Choroid plexus epithelial cell (primary cell): Measurements from ENCODE around the gene ITGA5.

Source experiments
- DNase-seq: peaks from one replicate; pipeline ENCODE4 v3.0.0-alpha.2; 2010; ENCODE audit warnings: low read depth
- H3K4me3 ChIP-seq: 2 replicates; pipeline ENCODE4 v1.5.1; 2011; ENCODE audit warnings: low read depth, mild to moderate bottlenecking, control low read depth, low read length, moderate library complexity
- TF ChIP-seq, protein P1 (sequence below): conservative IDR thresholded peaks from 2 replicates; pipeline ENCODE4 v1.5.1; 2011; ENCODE audit warnings: low read depth, mild to moderate bottlenecking, control low read depth, inconsistent platforms, low read length, moderate library complexity

Gene ITGA5

GRCh38 chr12:54417712-54418440 lies 1.2 kb downstream of the ITGA5 start:
- TF ChIP-seq, protein P1, sequence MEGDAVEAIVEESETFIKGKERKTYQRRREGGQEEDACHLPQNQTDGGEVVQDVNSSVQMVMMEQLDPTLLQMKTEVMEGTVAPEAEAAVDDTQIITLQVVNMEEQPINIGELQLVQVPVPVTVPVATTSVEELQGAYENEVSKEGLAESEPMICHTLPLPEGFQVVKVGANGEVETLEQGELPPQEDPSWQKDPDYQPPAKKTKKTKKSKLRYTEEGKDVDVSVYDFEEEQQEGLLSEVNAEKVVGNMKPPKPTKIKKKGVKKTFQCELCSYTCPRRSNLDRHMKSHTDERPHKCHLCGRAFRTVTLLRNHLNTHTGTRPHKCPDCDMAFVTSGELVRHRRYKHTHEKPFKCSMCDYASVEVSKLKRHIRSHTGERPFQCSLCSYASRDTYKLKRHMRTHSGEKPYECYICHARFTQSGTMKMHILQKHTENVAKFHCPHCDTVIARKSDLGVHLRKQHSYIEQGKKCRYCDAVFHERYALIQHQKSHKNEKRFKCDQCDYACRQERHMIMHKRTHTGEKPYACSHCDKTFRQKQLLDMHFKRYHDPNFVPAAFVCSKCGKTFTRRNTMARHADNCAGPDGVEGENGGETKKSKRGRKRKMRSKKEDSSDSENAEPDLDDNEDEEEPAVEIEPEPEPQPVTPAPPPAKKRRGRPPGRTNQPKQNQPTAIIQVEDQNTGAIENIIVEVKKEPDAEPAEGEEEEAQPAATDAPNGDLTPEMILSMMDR: no peak
- DNase-seq: no peak
- peak overlapping the region; percentile 84 for H3K4me3 ChIP-seq

GRCh38 chr12:54416687-54417603 lies 2.1 kb downstream of the ITGA5 start:
- TF ChIP-seq, protein P1: no peak
- peak overlapping the region; percentile 84 for H3K4me3 ChIP-seq
- DNase-seq: no peak

DNA sequence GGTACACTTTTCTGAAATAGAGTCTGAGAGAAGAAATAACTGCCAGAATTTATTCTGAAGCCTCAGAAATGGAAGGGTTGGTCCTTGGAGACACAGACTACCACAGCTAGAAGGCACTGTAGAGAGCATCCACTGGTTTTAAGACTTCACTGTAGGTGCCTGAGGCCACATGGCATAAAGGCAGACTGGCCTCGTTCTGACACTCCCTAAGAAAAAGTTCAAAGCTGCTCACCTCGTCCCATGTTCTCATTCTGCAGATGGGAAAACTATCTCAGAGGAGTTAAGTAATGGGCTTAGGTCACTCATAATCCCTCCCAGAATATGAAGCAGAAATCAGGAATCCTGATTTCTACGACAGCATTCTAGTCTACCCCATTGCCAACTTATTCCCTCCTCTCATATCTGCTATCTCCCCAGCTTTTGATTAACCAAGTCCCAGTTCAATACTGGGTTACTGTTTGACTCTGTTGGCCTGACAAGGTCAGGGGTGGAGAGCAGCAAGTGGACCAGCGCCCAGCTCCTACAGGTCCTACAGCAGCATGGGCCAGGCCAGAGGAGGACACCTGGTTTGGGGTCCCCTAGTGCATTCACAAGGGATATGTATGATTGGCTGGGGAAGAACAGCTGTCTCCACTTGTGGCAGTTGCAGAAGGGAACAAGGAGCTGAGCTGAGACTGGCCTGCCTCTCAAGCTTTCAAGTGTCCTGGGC lies 3.7 kb downstream of the ITGA5 start:
- TF ChIP-seq, protein P1: peak; percentile 33
- no peak for DNase-seq
- no peak overlapping the region for H3K4me3 ChIP-seq

GRCh38 chr12:54413284-54414190 lies 5.5 kb downstream of the ITGA5 start:
- TF ChIP-seq, protein P1: no peak
- no peak overlapping the region for H3K4me3 ChIP-seq
- peak; percentile 65 for DNase-seq

GRCh38 chr12:54412786-54413185 lies 6.3 kb downstream of the ITGA5 start:
- no peak for DNase-seq
- H3K4me3 ChIP-seq: no peak overlapping the region
- TF ChIP-seq, protein P1: no peak

DNA sequence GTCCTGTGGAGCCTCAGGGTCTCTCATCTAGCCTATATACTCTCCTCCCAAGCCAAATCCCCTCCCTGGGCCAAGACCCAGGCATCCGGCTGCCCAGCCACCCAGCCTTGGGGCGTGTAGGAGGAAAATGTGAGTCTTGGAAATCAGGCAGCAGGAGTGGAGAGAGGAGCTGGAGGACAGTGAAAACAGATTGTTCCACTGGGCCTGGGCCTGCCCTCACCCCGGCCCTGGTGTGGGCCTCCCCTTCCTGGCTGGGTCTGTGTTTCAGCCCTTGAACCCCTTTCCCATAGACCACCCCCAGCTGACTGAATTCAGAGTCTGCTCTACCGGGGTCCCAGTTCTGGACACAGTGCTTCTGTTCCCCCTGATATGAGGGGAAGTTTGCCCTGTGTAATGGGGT lies 6.7 kb downstream of the ITGA5 start:
- H3K4me3 ChIP-seq: no peak overlapping the region
- no peak for DNase-seq
- TF ChIP-seq, protein P1: no peak
